ENCODE results near the gene PNKD.

Gene PNKD

DNA sequence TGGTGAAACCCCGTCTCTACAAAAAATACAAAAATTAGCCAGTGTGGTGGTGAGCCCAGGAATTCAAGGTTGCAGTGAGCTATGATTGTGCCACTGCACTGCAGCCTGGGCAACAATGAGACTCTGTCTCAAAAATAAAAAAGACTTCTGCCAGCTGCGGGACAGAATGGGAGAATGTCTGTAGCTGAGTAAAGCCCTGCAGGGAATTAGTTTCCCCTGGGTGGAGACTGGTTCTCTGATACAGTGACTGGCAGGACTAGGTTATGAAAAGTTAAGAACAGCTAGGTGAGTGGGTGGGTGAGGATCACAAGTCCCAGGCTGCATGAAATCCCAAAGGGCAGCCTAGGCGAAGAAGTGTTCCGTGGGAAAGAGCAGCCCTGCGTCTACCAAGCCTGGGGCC, 72.5 kb downstream of the PNKD start:
- no peak for DNase-seq (ENCODE audit: low read depth, low spot score)

GRCh38 chr2:218343591-218343990, 73.3 kb downstream of the PNKD start:
- peak; percentile 33 for DNase-seq (ENCODE audit: low read depth, low spot score)

DNA sequence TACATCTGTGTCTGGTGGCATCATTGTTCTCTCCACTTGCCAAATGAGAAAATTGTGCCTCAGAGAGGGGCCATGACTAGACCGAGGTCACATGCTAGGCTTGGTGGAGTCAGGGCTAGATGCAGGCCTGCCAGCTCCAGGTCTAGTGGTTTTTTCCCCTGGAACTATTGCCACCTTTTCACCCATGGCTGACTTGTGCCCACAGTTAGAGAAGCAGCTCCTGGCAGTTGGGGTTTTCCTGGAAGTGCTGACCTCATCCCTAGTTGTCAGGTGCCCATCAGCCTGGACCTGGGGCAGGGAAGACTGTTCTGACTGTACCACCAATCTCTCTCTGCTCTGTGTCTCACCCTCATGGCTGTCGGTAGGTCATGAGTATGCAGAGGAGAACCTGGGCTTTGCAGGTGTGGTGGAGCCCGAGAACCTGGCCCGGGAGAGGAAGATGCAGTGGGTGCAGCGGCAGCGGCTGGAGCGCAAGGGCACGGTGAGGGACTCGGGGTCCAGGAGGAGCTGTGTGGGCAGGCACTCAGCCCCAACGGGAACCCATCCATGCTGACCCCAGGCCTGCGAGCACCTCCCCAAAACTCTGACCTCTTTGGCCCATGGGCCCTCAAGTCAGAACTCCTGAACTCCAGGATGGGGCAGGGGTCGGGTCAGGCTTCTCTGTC, 73.9 kb downstream of the PNKD start:
- no peak for DNase-seq (ENCODE audit: low read depth, low spot score)

GRCh38 chr2:218344755-218345417, 74.6 kb downstream of the PNKD start:
- DNase-seq (ENCODE audit: low read depth, low spot score), result no peak

DNA sequence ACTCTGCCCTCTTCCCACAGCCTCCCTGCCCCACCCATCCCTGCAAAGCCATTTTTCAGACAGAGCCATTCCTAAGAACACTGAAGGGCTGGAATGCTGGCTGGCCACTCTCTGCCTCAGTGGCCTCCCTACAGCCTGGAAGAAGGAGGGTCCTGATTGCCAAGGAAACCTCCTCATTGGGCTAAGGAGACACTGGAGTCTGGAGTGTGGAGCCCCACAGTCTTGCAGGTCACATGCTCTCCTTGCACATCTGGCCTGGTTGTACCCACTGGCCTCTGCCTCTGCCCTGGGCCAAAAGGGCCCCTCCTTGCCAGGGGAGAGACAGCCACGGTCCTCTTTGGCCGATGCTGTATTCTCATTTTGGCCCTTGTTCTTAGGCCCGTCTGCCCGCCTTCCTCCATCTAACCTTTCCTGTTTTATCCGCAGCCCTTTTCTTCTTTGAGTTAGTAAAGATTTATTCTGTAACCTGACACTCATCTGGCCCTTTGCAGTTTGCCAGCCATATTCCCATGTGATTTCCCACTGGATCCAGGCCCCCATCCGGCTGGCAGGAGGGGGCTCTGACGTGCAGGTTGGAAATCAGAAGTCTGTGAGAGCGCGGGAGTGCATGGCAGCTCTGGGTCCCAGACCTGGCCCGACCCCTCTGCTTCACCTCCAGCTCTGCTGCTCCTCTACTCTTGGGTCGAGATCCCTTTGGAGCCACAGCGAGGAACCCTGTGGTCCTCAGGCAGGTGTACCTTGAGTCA, 75.3 kb downstream of the PNKD start:
- no peak for DNase-seq (ENCODE audit: low read depth, low spot score)

GRCh38 chr2:218347172-218347571, 76.9 kb downstream of the PNKD start:
- no peak for DNase-seq (ENCODE audit: low read depth, low spot score)

- DNase-seq (ENCODE audit: low read depth, low spot score), result no peak
Measured at GRCh38 chr2:218354045-218354444, 83.7 kb downstream of the PNKD start.

- peak; percentile 32 for DNase-seq (ENCODE audit: low read depth, low spot score)
Measured at GRCh38 chr2:218354850-218355443, 84.6 kb downstream of the PNKD start.

- DNase-seq (ENCODE audit: low read depth, low spot score), result peak; percentile 69
Measured at GRCh38 chr2:218357236-218358177, 87.2 kb downstream of the PNKD start.

DNA sequence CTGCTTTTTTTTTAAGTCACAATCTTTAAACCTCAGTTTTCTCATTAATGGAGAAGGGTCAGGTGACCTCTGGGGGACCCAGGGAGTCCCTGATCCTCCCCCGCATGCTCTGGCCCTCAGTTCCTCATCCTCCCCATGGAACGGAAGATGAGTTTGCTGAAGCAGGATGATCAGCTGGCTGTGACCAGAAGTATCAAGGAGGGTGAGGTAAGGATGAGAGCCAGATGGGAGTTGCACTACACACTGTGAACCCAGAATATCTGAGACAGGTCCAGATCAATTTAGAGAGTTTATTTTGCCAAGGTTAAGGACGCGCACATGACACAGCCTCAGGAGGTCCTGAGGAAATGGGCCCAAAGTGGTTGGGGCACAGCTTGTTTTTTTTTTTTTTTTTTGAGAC, 90.1 kb downstream of the PNKD start:
- no peak for DNase-seq (ENCODE audit: low read depth, low spot score)

DNA sequence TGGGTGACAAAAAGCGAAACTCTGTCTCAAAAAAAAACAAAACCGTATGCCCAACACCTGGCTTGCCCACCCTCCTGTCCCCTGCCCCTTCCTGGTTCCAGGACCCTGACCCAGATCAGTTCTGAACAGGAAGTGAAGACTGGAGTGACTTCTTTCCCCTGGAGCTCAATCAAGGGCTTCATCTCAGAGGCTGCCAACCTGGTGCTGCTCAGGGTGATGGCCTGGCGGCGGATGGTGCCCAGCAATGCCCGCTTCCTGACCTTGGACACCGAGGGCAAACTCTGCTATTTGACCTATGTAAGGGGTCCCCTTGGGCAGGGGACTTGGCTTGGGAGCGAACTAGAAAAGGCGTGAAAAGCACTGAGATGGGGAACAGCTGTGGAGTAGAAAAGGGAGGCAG, 92.3 kb downstream of the PNKD start:
- no peak for DNase-seq (ENCODE audit: low read depth, low spot score)

DNA sequence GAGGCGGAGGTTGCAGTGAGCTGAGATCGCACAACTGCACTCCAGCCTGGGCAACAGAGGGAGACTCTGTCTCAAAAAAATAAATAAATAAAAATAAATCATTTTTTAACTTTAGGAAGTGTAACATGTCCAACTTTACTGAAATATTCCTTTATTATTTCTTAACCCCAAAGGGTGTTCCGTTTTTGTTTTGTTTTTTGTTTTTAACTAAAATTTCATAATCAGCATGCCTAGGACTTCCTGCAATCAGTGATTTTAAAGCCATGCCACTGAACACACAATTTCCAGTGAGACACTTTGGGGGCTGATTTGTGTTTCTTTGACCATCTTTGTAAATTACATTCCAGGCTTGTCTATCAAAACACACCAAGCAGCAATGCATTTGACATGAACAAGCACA, 93.4 kb downstream of the PNKD start:
- no peak for DNase-seq (ENCODE audit: low read depth, low spot score)

GRCh38 chr2:218364196-218364595, 93.9 kb downstream of the PNKD start:
- DNase-seq (ENCODE audit: low read depth, low spot score), result no peak

DNA sequence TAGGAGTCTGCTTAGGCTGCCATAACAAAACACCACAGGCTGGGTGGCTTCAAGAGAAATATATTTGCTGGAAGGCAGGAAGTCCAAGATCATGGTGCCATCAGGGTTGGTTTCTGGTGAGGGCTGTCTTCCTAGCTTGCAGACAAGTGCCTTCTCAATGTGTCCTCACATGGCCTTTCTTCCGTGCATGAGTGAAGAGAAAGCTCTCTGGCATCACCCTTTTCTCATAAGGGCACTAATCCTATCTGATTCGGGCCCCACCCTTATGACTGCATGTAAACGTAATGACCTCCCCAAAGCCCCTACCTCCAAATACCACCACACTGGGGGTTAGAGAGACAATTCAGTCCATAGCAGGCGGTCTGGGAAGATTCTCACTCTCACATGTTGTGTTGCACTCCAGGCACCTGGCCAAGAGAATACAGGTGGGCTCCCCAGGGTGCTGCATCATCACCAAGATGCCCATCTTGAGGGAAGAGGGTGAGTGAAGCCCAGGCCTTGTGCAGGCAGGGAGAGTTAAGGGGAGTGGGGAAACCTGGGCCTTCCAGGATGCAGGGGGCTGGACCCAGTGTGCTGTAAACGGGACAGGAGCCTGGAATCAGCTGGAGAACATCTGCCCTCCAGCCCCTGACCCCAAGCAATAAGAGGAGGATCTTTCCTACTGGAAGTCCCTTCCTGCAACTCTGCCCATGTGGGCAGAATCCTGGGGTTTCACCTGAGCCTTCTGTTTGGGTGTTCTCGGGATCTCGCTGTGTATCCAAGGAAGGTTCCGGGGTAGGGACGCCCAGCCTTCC, 96.5 kb downstream of the PNKD start:
- no peak for DNase-seq (ENCODE audit: low read depth, low spot score)

- DNase-seq (ENCODE audit: low read depth, low spot score), result peak; percentile 82
Measured at GRCh38 chr2:218367415-218368149, 97.3 kb downstream of the PNKD start.

DNA sequence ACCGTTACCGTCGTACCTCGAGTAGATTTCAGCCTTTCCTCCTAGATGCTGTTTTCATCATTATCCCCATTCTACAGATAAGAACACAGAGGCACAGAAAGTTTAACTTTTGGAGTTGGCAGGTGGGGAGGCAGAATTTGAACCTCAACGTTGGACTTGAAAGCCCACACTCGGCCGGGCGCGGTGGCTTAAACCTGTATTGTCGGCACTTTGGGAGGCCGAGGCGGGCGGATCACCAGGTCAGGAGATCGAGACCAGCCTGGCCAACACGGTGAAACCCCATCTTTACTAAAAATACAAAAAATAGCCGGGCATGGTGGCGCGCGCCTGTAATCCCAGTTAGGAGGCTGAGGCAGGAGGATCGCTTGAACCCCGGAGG, 97.8 kb downstream of the PNKD start:
- no peak for DNase-seq (ENCODE audit: low read depth, low spot score)

DNA sequence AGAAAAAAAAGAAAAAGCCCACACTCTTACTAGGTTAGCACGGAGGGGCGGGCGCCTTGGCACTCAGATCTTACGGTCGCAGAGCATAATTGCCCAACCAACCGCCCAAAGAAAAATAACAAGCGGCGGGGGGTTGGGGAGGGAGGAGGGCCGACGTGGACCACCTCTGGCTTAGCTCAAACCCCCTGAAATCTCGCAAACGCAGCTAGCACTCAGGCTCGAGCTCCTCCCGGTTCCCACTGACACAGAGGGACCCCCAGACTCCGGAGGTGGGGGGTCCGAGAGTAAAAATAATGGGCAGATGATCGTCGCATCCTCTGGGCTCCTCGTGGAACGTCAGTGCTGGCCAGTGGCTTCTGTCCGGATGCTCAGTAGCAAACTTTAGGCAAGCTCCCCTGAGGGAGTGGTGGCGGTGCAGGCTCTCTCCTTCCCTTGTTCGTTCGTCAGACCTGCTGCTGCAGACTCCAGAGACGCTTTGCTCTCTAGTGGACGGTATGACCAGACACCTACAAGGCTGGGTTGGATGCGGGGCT, 98.4 kb downstream of the PNKD start:
- peak; percentile 86 for DNase-seq (ENCODE audit: low read depth, low spot score)

- no peak for DNase-seq (ENCODE audit: low read depth, low spot score)
Measured at GRCh38 chr2:218369330-218369729, 99.0 kb downstream of the PNKD start.

DNA sequence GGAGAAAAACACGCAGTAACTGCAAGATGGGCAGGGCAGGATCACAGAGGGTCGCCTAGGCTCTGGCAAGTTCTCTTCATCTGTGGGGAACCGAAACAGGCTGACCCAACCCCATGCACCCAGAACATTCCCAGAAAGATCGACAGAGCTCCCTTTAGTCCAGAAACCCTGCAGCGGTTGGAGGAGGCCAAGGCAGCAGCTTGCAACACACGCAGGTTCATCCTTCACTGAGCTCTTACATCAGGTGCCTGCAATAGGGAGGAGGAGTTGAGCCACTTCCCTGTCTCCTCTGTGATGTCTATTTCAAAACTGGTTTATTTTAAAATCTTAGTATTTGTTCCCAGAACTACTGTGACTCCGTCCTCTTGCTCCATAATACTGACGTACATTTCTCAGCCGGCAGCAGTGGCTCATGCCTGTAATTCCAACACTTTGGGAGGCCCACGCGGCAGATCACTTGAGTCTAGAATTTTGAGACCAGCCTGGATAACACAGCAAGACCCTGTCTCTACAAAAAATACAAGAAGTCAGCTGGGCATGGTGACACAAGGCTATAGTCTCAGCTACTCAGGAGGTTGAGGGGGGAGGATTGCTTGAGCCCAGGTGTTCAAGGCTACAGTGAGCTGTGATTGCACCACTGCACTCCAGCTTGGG, 100.2 kb downstream of the PNKD start:
- DNase-seq (ENCODE audit: low read depth, low spot score), result no peak

Data from ELF-1 (cell line).